NCI-H1417 (cell line): Measurements from ENCODE around the gene MYO18A.
"Not testable (repeated sequence)": the region's sequence is repeated elsewhere in the genome, so short reads cannot be mapped to it uniquely, and the experiment has no call there.

Source experiments
- DNase-seq, 3 experiments: peaks; one replicate each; lab custom pipeline; 2025; lab: John Stamatoyannopoulos, UW

Gene MYO18A

GRCh38 chr17:29147228-29147627 is 33.0 kb downstream of the MYO18A start:
- DNase-seq: not testable (repeated sequence)

- DNase-seq: no peak
These were observed 33.7 kb downstream of the MYO18A start for GRCh38 chr17:29146369-29146972.

GRCh38 chr17:29145289-29146073 is 34.7 kb downstream of the MYO18A start:
- peak; percentile 39 to 74 (median 60) for DNase-seq

DNA sequence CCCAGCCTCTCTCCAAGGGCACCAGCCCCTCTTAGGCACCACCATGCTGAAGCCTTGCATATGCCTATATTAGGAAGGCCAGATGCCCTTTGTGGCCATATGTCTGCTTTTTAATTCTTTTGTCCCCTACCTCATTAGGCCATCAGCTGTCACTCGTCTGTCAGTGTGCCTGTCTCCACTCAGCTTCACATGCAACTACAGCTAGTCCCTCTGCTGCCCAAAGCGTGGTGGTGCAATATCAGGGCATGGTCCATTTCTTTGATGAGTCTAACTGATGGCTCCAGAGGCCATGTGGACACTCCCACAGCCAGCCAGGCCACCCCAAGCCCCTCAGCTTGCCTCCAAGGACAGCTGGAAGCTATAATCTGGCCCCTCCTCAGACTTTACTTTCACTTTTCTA is 36.3 kb downstream of the MYO18A start:
- DNase-seq: peak in 2 of 3 experiments; percentile 35 to 49

DNA sequence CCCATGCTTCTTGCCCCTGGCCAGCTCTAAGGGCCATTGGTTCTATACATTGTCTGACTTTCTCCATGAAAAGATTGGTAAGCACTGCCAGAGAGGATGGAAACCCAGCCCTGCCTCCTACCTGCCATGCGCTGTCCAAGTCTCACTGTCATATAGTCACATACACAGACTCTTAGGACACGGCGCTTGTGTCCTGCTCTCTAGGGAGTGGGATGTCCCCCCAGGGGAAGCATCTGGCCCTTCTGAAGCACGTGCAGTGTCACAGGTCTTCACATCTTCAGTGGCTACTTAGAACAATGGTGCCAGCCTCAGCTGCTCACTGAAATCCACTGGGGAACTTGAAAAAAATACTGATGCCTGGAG is 38.7 kb downstream of the MYO18A start:
- no peak for DNase-seq

GRCh38 chr17:29140631-29141513 is 39.3 kb downstream of the MYO18A start:
- peak in 2 of 3 experiments; percentile 59 to 78 for DNase-seq

GRCh38 chr17:29140051-29140621 is 40.1 kb downstream of the MYO18A start:
- peak in 2 of 3 experiments; percentile 20 to 70 for DNase-seq

DNA sequence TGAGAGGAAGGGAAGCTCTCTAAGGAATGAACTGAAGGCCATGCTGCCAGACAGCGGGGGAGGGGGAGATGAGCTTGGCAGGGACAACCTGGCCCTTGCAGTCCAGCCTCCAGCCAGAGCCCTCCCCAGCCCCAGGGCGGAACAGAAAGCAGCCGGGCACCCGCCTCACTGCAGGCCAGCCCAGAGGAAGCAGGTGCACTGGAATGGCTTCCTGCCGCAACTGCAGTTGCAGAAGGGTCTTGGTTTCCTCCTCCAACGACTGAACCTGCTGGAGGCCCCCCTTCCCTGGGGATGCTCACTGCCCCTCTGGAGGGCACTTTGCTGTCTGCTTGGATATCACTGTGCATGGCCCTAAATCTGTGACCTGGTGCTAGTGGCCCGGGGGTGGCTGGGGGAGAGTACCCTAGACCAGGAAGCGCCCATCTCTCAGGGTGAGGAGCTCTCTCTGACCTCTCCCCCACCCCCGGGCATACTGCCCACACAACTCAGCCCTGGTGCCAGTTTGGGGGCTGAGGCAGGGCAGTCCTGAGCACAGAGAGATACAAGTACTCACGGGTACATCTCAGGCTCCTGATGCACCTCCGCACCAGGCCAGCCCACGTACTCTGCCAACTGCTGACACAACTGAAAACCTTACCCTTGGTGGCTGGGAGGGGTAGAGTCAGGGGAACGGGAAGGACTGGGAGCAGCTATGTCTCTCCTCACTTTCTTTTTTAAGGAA is 41.1 kb downstream of the MYO18A start:
- peak in 1 of 3 experiments; percentile 26 for DNase-seq

DNA sequence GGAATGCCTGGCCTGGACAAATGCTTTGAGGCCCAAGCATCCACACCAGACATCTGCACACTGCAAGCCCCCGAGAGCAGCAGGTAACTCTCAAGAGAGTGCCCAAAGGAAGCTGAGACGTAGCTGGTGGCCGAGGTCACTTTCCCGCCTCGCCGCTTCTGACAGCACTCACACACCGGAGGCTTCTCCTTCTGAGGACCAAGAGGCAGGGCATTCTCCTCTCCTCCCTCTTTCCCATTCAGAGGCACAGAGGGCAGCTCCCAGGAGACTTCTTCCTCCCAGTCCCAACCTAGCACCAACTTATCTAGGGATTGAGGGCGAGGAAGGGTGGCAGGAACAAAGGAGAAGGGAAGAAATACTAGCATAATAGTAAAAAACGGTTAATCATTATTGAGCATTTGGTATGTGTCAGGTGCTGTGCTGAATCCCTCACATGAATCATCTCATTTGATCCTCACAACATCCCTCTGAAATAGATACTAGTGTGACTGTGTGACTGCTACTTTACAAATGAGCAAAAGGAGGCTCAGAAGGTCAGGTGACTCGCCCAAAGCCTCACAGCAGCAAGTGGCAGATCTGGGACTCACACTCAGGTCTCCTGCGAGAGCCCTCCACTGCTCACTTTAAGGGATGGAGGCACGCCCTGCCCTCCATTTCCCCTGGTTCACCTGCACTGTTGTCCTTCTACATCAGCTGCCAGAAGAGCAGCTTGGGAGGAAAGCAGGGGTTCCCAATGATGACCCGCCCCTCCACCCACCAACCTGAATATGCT is 41.8 kb downstream of the MYO18A start:
- no peak for DNase-seq

GRCh38 chr17:29136998-29137730 is 43.0 kb downstream of the MYO18A start:
- no peak for DNase-seq

DNA sequence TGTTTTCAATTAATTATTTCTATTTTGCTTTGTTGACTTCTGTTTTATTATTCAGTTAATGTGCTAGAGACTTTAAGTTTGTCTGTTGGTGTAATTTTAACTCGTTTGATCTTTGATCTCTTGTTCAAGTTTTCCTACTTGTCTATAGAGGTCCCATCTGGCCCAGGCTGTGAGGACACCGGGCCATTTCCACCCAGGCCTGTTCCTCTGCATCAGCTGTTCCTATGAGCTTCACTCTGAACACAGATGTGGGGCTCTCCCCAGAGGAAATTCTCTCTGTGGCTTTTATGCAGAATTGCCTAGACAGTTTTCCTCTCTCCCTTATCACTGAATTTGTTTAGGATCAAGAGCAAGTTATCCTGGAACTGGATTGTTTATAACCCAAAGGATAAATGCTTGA is 44.7 kb downstream of the MYO18A start:
- DNase-seq: no peak

- no peak for DNase-seq
These were observed 47.0 kb downstream of the MYO18A start for GRCh38 chr17:29133121-29133713.

GRCh38 chr17:29131814-29132682 is 48.1 kb downstream of the MYO18A start:
- no peak for DNase-seq

- DNase-seq: peak in 1 of 3 experiments; percentile 15
These were observed 50.5 kb downstream of the MYO18A start for GRCh38 chr17:29129731-29130130.

DNA sequence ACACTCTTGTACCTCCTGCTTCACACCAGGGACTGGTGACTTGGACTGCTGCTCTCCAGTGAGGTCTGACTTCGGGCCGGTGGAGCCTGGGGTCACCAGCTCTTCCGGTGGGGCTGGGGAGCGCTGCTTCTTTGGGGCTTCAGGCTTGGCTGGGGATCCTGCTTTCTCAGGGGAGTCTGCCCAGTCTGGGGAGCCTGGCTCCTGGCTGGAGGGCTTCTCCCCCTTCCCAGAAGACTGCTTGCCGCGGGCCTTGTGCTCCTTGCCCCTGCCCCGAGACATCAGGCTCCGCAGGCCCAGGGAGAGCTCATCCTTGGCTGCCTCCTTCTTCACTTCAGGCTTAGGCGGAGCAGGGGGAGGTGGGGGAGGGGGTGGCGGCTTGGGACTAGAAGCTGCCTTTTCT is 52.4 kb downstream of the MYO18A start:
- DNase-seq: no peak

GRCh38 chr17:29126268-29126930 is 53.8 kb downstream of the MYO18A start:
- DNase-seq: no peak

DNA sequence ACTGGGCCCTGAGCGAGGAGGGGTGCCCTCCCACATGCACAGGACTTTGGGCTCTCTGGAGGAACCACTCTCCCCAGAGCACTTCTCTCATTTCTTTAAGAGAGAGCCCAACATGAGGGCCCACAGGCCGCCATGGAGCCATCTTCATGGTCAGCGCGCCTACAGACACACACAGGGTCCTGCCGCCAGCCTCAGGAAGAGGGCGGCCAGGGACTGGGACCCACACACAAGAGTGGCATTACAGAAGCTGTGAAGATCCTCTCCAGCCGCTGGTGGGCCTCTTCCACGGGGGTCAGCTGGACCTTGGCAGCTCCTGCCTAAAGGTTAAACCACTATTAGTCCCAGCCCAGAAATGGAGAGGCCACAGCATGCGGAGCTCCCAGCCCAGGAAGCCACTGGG is 54.5 kb downstream of the MYO18A start:
- DNase-seq: no peak

- DNase-seq: no peak
These were observed 55.3 kb downstream of the MYO18A start for GRCh38 chr17:29124925-29125273.
